ENCODE data around the gene ZNF358.

The ZNF358 gene

GRCh38 chr19:7520131-7521051 is 4.5 kb downstream of the ZNF358 start:
- DNase-seq (ENCODE audit: low read depth in 3 of 3), result no peak

DNA sequence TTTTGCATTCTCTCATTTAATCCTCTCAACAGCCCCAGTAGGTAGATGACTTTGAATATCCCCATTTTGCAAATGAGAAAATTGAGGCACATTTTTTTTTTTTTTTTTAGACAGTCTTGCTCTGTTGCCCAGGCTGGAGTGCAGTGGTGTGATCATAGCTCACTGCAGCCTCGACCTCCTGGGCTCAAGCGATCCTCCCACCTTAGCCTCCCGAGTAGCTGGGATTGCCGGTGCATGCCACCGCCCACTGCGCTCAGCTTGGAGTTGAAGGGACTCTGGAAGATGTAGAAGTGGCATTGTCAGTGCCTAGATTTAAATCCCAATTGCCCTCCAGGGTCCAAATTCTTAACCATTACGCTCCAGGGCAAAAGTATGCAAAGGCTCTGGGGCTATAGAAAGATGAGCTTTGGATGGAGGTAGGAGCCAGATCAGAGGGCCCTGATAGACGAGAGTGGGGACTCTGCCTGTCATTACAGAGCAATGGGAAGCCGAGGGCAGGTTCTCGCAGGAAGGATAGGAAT is 5.7 kb downstream of the ZNF358 start:
- DNase-seq (ENCODE audit: low read depth in 3 of 3), result no peak

DNA sequence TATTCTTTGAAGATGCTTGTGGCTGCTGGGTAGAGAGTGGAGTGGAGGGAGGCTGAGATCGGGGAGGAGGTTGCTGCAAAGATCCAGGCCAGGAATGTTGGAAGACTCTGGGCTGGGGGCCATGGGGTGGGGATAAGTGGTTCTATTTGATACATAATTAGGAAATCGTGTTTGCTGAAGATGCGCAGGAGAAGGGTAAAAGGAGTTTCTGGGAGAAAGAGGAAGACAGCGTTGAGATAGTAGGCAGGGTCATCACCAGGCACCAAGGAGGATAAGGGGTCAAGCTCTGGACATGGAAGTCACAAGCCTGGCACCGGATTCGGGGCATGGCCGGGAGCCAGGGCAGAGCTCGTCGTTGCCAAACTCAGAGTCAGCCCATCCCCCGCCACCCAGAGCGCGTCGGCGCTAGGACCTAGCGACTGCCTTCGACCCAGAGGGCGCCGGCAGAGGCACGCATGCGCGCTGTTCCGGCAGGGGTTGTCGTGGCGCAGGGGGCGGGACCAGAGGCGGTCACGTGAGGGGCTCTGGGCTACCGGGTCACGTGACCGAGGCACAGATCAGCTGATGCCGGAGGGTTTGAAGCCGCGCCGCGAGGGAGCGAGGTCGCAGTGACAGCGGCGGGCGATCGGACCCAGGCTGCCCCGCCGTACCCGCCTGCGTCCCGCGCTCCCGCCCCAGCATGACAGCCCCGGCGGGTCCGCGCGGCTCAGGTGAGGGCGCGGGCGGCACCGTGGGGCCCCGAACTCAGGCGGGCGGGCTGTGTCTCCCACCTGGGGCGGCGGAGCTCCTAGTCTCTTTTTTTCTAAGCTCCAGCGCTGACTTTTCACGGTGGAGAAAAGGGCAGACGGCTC is 6.4 kb downstream of the ZNF358 start, which contains the start of gene MCOLN1:
Gene MCOLN1, plus strand, starts transcription at position 553 of the 851 bp plus-strand sequence. Its CDS starts 127 bp downstream, at position 680.
- peak; percentile 99 for DNase-seq (ENCODE audit: low read depth in 3 of 3)

DNA sequence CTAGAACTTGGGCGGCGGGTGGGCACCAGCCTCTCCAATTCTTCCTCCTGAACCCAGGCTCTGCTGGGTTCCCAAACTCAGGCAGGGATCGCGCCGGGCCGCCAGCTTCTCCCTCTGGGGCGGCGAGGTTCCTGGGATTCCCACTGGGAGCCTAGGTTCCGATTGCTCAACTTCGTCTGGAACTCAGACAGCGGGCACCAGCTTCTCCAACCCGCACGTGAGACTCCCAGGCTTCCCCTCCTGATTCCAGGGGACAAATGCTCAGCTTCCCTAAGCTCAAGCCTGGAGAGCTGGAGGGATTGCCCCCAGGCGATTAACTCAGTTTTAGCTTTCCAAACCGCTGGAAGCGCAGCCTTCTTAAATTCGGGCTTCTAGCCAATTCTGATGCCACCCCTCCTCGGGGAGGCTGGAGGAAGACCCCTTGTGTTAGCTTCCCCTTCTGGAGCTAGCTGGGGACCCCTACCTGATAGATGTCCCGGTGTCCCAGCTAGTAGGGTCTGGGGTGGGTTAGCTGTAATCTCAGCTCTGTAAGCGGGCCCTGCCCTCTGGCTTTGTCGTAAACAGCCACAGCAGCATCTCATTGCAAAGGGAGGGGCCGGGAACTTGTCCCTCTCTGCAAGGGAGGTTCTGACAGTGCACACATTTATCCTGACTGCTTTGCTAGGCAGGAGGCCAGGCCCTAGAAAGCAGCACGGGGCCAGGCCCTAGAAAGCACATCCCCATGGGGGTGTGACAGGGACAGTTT is 7.2 kb downstream of the ZNF358 start:
- DNase-seq (ENCODE audit: low read depth in 3 of 3), result no peak

DNA sequence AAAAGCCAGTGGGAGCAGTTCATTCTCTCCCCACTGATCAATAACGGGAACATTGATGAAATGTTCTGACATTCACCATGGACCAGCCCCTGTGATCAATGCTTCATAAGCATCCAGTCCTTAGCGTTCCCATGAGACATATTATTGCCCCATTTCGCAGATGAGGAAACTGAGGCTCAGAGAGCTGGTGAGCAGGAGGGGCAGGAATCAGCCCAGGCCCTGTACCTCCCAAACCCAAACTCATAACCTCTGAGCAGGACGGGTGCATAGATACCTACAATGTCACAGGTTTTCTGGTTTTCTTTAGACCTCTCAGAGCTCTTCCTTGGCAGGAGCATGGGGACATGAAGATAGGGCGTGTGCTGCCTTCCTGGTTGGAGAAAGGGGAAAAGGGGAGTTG is 8.6 kb downstream of the ZNF358 start:
- no peak for DNase-seq (ENCODE audit: low read depth in 3 of 3)

DNA sequence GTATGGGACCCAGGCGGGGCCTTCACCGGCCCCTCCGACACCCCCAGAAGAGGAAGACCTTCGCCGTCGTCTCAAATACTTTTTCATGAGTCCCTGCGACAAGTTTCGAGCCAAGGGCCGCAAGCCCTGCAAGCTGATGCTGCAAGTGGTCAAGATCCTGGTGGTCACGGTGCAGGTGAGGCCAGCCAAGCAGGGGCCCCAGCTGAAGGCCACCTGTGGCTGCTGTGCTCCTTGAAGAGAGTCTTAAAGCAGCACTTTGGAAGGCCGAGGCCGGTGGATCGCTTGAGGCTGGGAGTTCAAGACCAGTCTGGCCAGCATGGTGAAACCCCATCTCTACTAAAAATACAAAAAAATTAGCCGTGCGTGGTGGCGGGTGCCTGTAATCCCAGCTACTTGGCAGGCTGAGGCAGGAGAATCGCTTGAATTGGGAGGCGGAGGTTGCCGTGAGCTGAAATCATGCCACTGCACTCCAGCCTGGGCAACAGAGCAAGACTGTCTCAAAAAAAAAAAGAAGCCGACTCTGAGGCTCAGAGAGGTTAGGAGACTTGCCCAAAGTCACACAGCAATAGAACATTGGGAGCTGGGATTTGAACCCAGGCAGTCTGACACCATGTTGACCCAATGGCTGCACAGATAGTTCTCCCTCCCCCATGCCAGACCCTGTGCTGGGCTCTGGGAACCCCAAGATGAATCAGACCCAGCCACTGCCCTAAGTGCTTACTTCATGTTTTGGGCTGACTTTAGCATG is 9.3 kb downstream of the ZNF358 start:
- DNase-seq (ENCODE audit: low read depth in 3 of 3), result no peak

DNA sequence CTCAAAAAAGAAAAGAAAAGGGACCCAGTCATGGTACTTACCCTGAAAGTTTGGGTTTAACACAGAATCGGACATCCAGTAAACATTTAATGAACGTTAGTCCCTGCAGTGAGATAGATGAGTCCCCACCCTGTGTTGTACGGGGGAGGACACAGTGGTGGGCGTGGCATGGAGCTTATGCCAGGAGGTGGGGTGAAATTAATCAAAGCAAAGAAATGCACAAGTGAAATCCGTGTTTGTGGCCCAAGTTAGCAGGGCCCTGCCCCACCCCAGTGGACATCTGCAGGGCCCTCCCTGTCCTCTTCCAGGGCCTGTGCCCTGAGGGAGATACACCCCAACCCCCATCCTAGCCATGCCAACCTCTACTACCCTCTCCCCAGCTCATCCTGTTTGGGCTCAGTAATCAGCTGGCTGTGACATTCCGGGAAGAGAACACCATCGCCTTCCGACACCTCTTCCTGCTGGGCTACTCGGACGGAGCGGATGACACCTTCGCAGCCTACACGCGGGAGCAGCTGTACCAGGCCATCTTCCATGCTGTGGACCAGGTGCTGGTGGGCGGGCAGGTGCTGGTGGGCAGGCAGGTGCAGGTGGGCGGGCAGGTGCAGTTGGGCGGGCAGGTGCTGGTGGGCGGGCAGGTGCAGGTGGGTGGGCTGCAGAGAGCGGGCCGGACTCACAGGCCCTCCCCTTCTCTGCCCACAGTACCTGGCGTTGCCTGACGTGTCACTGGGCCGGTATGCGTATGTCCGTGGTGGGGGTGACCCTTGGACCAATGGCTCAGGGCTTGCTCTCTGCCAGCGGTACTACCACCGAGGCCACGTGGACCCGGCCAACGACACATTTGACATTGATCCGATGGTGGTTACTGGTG is 10.4 kb downstream of the ZNF358 start:
- DNase-seq (ENCODE audit: low read depth in 3 of 3), result no peak

GRCh38 chr19:7527516-7528191 is 11.8 kb downstream of the ZNF358 start:
- DNase-seq (ENCODE audit: low read depth in 3 of 3), result no peak

GRCh38 chr19:7528192-7528519 is 12.3 kb downstream of the ZNF358 start:
- DNase-seq (ENCODE audit: low read depth in 3 of 3), result no peak

DNA sequence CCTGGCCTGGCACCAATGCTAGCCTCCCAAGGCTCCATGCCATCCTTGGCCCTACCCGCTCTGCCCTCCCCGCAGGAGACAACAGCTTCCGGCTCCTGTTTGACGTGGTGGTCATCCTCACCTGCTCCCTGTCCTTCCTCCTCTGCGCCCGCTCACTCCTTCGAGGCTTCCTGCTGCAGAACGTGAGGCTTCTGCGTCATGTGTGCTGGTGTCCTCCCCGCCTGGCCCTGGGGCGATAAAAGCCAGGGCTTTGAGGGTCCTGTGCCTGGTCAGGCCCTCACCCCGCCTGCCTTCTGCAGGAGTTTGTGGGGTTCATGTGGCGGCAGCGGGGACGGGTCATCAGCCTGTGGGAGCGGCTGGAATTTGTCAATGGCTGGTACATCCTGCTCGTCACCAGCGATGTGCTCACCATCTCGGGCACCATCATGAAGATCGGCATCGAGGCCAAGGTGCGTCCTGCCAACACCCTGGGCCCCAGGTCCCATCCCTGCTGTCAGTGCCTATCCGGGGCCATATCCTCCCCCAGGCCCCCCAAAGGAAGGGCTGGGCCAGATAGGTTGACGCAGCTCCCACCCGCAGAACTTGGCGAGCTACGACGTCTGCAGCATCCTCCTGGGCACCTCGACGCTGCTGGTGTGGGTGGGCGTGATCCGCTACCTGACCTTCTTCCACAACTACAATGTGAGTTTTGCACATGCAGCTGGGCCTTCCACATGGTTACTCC is 12.8 kb downstream of the ZNF358 start:
- DNase-seq (ENCODE audit: low read depth in 3 of 3), result no peak

DNA sequence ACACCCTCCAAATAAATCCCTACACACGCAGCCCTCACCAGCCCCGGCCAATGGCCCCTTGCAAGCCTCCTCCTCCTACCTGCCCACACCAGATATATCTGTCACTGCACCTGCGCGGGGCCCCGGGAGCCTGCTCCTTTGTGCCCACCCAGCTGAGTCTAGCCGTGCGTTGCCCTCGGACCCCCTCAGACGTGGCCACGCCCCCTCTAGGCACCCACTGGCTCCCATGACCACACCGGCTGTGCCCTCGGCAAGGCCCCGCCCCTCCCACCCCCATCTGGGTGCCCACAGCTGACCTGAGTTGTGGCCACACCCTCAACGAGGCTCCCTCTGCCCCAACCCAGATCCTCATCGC is 13.3 kb downstream of the ZNF358 start:
- no peak for DNase-seq (ENCODE audit: low read depth in 3 of 3)

- DNase-seq (ENCODE audit: low read depth in 3 of 3), result no peak
Observed at GRCh38 chr19:7529610-7530490, 13.9 kb downstream of the ZNF358 start.

DNA sequence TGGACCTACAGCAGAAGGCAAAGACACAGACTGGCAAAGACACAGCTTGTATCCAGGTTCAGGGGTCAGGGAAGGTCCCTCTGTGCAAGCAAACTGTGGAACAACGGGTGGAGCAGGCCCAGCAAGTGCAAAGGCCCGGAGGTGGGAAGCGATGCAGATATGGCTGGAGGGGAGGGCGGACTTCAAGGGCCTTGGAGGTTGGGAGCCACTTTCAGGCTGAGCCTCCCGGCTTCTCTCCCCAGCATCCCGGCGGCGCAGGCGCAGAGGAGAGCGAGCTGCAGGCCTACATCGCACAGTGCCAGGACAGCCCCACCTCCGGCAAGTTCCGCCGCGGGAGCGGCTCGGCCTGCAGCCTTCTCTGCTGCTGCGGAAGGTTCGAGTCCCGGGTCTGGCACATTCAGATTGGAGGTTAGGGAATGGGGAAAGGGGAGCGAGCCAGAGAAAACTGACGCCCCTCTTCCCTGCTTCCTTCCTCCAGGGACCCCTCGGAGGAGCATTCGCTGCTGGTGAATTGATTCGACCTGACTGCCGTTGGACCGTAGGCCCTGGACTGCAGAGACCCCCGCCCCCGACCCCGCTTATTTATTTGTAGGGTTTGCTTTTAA is 17.5 kb downstream of the ZNF358 start:
- DNase-seq (ENCODE audit: low read depth in 3 of 3), result no peak

DNA sequence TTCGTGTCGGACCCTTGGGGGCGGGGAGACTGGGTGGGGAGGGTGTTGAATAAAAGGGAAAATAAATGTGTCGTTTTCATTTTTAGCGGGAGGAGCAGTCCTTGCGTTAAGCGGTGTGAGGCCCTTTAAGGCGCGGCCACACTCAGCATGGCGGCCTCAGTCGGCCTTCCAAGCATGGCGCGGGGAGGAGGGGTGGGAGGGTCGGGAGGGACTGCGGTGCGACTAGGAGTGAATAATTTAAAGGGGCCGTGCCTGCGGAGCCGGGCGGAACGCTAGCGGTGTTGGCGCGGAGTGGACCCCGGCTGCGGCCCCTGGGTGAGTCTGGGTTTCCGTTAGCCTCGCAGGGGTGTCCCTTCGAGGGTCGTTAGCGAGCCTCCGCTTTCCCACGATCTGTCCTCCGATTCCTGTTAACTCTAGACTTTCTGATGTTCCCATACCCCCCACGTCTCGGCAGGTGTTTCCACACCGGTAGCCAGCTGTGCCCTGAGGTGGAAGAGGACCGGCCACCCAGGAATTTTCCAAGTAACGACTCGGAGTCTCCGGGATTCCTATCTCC is 18.1 kb downstream of the ZNF358 start:
- DNase-seq (ENCODE audit: low read depth in 3 of 3), result peak; percentile 64 to 71 (median 70)

DNA sequence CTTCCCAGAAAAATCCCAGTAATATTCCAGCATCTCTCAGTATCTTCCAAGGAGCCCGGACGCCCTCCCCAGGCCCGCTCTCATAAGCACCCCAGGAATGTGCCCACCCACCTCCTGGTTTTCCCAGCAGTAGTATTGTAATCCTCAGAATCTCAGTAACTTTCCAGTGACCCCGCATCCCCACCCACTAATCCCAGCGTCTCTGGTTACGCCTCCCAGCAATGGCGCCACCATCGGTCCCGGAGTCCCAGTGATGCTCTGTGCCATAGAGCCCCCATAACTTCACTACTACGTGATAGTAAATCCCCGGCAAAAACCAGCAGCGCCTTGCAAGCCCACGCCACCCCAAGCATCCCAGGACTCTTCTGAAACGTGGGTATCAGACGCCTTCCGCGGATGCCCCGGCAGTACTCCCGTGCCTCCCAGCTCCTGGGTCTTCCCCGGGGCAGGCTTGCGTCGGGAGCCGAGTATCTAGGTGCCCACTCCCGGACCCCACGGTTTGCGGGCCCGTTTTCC is 18.7 kb downstream of the ZNF358 start:
- no peak for DNase-seq (ENCODE audit: low read depth in 3 of 3)

GRCh38 chr19:7535047-7535997 is 19.4 kb downstream of the ZNF358 start, which contains the start of gene PNPLA6:
Gene PNPLA6 (plus strand): TSS chr19:7535717. CDS start chr19:7535789, 72 bp downstream.
- DNase-seq (ENCODE audit: low read depth in 3 of 3), result peak; percentile 84 to 93 (median 89)
